Liver (tissue), 9 donors: ENCODE data around the gene SEPTIN1. TPM values are rescaled to one million over a fixed set of nuclear protein-coding genes. Genes with fewer than 3 reads are reported as not detected.

ENCODE experiments used
- DNase-seq: peaks from one replicate; pipeline ENCODE4 v3.0.0-alpha.2; 2017; ENCODE audit warnings: low spot score
- H3K27ac ChIP-seq, 2 donors: one replicate each; pipeline ENCODE4 v1.7.0; 2013; ENCODE audit warnings: inconsistent platforms in 2 of 2, low read length in 2 of 2, control low read depth in 1 of 2, low read depth in 1 of 2, mild to moderate bottlenecking in 1 of 2
- H3K27me3 ChIP-seq, 4 donors: one replicate each; pipeline versions ENCODE4 v1.6.1 to v1.7.0; 2013; ENCODE audit warnings: low read length in 3 of 4, inconsistent platforms in 1 of 4, mild to moderate bottlenecking in 1 of 4, moderate library complexity in 1 of 4; ENCODE audit not compliant: control insufficient read depth in 4 of 4, insufficient read depth in 4 of 4
- H3K36me3 ChIP-seq, 4 donors: one replicate each; pipeline versions ENCODE4 v1.6.1 to v1.7.0; 2013; ENCODE audit warnings: low read length in 3 of 4, mild to moderate bottlenecking in 3 of 4, low read depth in 1 of 4, moderate library complexity in 1 of 4; ENCODE audit not compliant: control insufficient read depth in 4 of 4, insufficient read depth in 3 of 4
- H3K4me1 ChIP-seq, 4 donors: one replicate each; pipeline versions ENCODE4 v1.6.1 to v1.7.0; 2013; ENCODE audit warnings: low read length in 3 of 4, mild to moderate bottlenecking in 3 of 4, moderate library complexity in 1 of 4; ENCODE audit not compliant: control insufficient read depth in 4 of 4, insufficient read depth in 4 of 4
- H3K4me3 ChIP-seq, 3 donors: one replicate each; pipeline versions ENCODE4 v1.6.1 to v1.7.0; 2013; ENCODE audit warnings: low read length in 3 of 3, control low read depth in 1 of 3, low read depth in 1 of 3, mild to moderate bottlenecking in 1 of 3
- H3K9ac ChIP-seq, 2 donors: one replicate each; pipeline ENCODE4 v1.7.0; 2013; ENCODE audit warnings: low read length in 2 of 2, mild to moderate bottlenecking in 2 of 2, moderate library complexity in 2 of 2, control low read depth in 1 of 2, low read depth in 1 of 2
- H3K9me3 ChIP-seq, 4 donors: one replicate each; pipeline versions ENCODE4 v1.6.1 to v1.7.0; 2013; ENCODE audit warnings: low read length in 3 of 4; ENCODE audit not compliant: control insufficient read depth in 4 of 4
- ATF3 ChIP-seq: IDR thresholded peaks from 2 replicates; pipeline ENCODE4 v1.6.1; 2016; ENCODE audit warnings: antibody characterized with exemption
- CTCF ChIP-seq: fragments of 150-350 bp; IDR thresholded peaks from 2 replicates; pipeline ENCODE4 v1.5.1; 2017; ENCODE audit warnings: improper control_type of control experiment, low read depth, low read length; ENCODE audit not compliant: missing input control
- EGR1 ChIP-seq, 2 donors: IDR thresholded peaks; 2 replicates each; pipeline ENCODE4 v1.6.1; 2016 to 2018; ENCODE audit warnings: antibody characterized with exemption in 2 of 2, low read depth in 2 of 2
- FOXA1 ChIP-seq: IDR thresholded peaks from 2 replicates; pipeline ENCODE4 v1.6.1; 2016; ENCODE audit warnings: antibody characterized with exemption
- FOXA2 ChIP-seq: IDR thresholded peaks from 2 replicates; pipeline ENCODE4 v1.6.1; 2016; ENCODE audit warnings: antibody characterized with exemption
- GABPA ChIP-seq, 2 donors: IDR thresholded peaks in 1 of 2; conservative IDR thresholded peaks in 1 of 2; 2 replicates each; pipeline ENCODE4 v1.6.1; 2016; ENCODE audit warnings: antibody characterized with exemption in 2 of 2, mild to moderate bottlenecking in 1 of 2, moderate library complexity in 1 of 2
- HNF4A ChIP-seq, 2 donors: conservative IDR thresholded peaks; 2 replicates each; pipeline ENCODE4 v1.6.1; 2016; ENCODE audit warnings: antibody characterized with exemption in 2 of 2, mild to moderate bottlenecking in 2 of 2
- HNF4G ChIP-seq: IDR thresholded peaks from 2 replicates; pipeline ENCODE4 v1.6.1; 2016; ENCODE audit warnings: antibody characterized with exemption
- JUND ChIP-seq, 2 donors: IDR thresholded peaks; 2 replicates each; pipeline ENCODE4 v1.6.1; 2016; ENCODE audit warnings: antibody characterized with exemption in 2 of 2
- NR2F2 ChIP-seq: IDR thresholded peaks from 2 replicates; pipeline ENCODE4 v1.6.1; 2016; ENCODE audit warnings: antibody characterized with exemption
- RAD21 ChIP-seq, 2 donors: IDR thresholded peaks; 2 replicates each; pipeline ENCODE4 v1.6.1; 2016; ENCODE audit warnings: antibody characterized with exemption in 2 of 2, mild to moderate bottlenecking in 2 of 2
- REST ChIP-seq: IDR thresholded peaks from 2 replicates; pipeline ENCODE4 v1.6.1; 2016; ENCODE audit warnings: antibody characterized with exemption, mild to moderate bottlenecking
- RXRA ChIP-seq, 2 donors: IDR thresholded peaks; 2 replicates each; pipeline ENCODE4 v1.6.1; 2017 to 2018; ENCODE audit warnings: antibody characterized with exemption in 2 of 2, mild to moderate bottlenecking in 1 of 2
- SP1 ChIP-seq: IDR thresholded peaks from 2 replicates; pipeline ENCODE4 v1.6.1; 2018; ENCODE audit warnings: antibody characterized with exemption, mild to moderate bottlenecking
- TAF1 ChIP-seq: conservative IDR thresholded peaks from 2 replicates; pipeline ENCODE4 v1.6.1; 2016; ENCODE audit warnings: antibody characterized with exemption, mild to moderate bottlenecking
- YY1 ChIP-seq: IDR thresholded peaks from 2 replicates; pipeline ENCODE4 v1.6.1; 2016; ENCODE audit warnings: antibody characterized with exemption, mild to moderate bottlenecking
- ZBTB33 ChIP-seq: IDR thresholded peaks from 2 replicates; pipeline ENCODE4 v1.6.1; 2016; ENCODE audit warnings: antibody characterized with exemption
- WGBS: extraction: QIAGEN DNeasy Blood & Tissue Kit; methylation state at CpG from one replicate; pipeline ENCODE4 v1.1.7; 2013; 5-methylcytosine and 5-hydroxymethylcytosine counted together
- polyA plus RNA-seq, 2 donors: library from polyadenylated mRNA; stranded (reverse) in 1 of 2; unstranded in 1 of 2; fragments of 200-250 nt in 1 of 2; fragments of >200 nt in 1 of 2; fragmentation: Nextera tagmentation in 1 of 2; extraction: Ambion mirVana in 1 of 2; gene quantifications; one replicate each; pipeline versions ENCODE4 v1.2.1 to v1.2.3, GENCODE V29; 2013 to 2015
- total RNA-seq, 2 donors: library from RNA; depleted of rRNA; stranded (reverse); fragments of >200 nt; gene quantifications; one replicate each; pipeline ENCODE4 v1.2.3, GENCODE V29; 2014
- donor health status: healthy.
- donor health status: healthy.
- donor health status: healthy.
- donor health status: healthy.
- donor health status: healthy.

SEPTIN1 gene
- total and polyA plus RNA-seq, 4 donors = 0.42 to 2.8 (median 1.2) TPM

GRCh38 chr16:30383521-30383920 lies 1.2 kb upstream of the SEPTIN1 start:
- Histone ChIP-seq H3K27ac (no peak overlapping the region), H3K9me3 (no peaks in the 10 kb centered on the region), H3K27me3 (no peaks in the 10 kb centered on the region), H3K4me1 (peaks cover 5 to 7% (median 6%) of the 10 kb centered on the region in 4 donors), H3K4me3 (no peak overlapping the region), H3K9ac (no peak overlapping the region), H3K36me3 (no peaks in the 10 kb centered on the region)
- TF ChIP-seq NR2F2 (no peak), HNF4G (no peak), YY1 (no peak), FOXA2 (no peak), REST (no peak), HNF4A (conservative IDR thresholded peaks at IDR 0.05) (no peak), JUND (IDR thresholded peaks at IDR 0.05) (no peak), RXRA (IDR thresholded peaks at IDR 0.05) (no peak), RAD21 (IDR thresholded peaks at IDR 0.05) (no peak), GABPA (IDR thresholded peaks at IDR 0.05 in 1 of 2, conservative IDR thresholded peaks at IDR 0.05 in 1 of 2) (no peak), ATF3 (no peak), EGR1 (IDR thresholded peaks at IDR 0.05; ENCODE audit: low read depth in 2 of 2) (no peak), CTCF (no peak), FOXA1 (no peak), TAF1 (no peak), ZBTB33 (no peak), SP1 (no peak)
- no peak for DNase-seq
- whole genome bisulfite sequencing = 57% methylated on average over 2 of the region's 2 CpGs
